GM18505 (cell line): Measurements from ENCODE around the gene MAST3.

Experiments used
- ATAC-seq: cut with Tn5 transposase; IDR thresholded peaks from one replicate; pipeline ENCODE4 v1.9.1; 2021; ENCODE audit not compliant: unreplicated experiment
- POLR2A ChIP-seq: IDR thresholded peaks from 4 replicates; pipeline ENCODE4 v1.6.1; 2011; ENCODE audit warnings: borderline replicate concordance; ENCODE audit not compliant: insufficient read depth, insufficient read length; ENCODE audit errors: extremely low read depth

MAST3 gene

DNA sequence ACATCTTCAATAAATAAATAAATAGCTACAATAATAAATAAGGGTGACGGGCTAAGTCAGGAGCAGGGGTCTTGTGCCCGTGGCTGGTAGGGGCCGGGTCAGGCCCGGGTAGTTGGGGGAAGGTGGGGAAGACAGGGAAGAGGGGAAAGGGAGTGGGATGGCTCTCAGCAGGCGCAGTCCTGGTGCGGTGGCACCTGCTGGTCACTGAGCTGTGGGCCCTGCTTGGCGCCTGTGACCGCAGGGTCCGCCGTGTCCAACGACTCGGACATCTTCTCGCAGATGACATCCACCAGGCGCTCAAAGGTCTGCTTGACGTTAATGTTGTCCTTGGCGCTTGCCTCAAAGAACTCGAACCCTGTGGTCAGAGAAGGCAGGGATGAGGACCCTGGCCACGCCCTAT is 99.7 kb downstream of the MAST3 start:
- TF ChIP-seq POLR2A: no peak
- ATAC-seq: no peak

GRCh38 chr19:18197941-18198340 is 100.4 kb downstream of the MAST3 start:
- no peak for ATAC-seq
- TF ChIP-seq POLR2A: no peak

DNA sequence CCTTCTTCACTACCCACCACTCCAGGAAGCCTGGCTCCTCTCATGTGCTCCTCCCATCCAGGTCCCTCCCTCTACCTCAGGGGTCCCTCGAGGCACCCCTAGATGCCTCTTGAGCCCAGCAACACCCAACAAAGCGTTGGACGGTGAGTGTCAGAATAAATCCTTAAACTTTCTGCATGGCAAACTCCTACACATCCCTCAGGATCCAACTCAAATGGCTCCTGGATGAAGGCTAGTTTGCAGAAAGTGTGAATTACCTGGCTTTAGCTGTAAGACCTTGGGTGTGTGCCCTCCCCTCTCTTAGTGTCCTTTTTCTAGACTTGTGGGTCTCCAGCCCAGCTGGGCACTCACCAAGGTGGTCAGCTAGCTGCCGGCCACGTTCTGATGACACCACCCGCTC is 100.8 kb downstream of the MAST3 start:
- TF ChIP-seq POLR2A: no peak
- ATAC-seq: no peak
